Endothelial cell of hepatic sinusoid (primary cell): Measurements from ENCODE around the gene GPR173.

Experiments
- in situ Hi-C: cut with HindIII; loops from 2 replicates; pipeline ENCODE4 v1.10.0; 2017; ENCODE audit warnings: low sequenced_read_pairs

Gene GPR173

GRCh38 chrX:53088136-53088974 is 39.8 kb downstream of the GPR173 start:
- in situ Hi-C loops, result no loop called here

GRCh38 chrX:53089224-53089842 is 40.7 kb downstream of the GPR173 start:
- in situ Hi-C loops, result no loop called here

- in situ Hi-C loops, result no loop called here
Measured at GRCh38 chrX:53089925-53090324, 41.3 kb downstream of the GPR173 start.

GRCh38 chrX:53091354-53091753 is 42.8 kb downstream of the GPR173 start:
- in situ Hi-C loops, result no loop called here

GRCh38 chrX:53093177-53093655 is 44.6 kb downstream of the GPR173 start:
- in situ Hi-C loops, result no loop called here

- in situ Hi-C loops, result no loop called here
Measured at GRCh38 chrX:53093748-53094581, 45.4 kb downstream of the GPR173 start, which contains the start of gene KANTR. KANTR (plus strand) TSS chrX:53094142; CDS start chrX:53124273, 30,131 bp downstream.

GRCh38 chrX:53094582-53094905 is 46.0 kb downstream of the GPR173 start:
- in situ Hi-C loops, result no loop called here

- in situ Hi-C loops, result no loop called here
Measured at GRCh38 chrX:53095796-53096195, 47.2 kb downstream of the GPR173 start.

- in situ Hi-C loops, result no loop called here
Measured at GRCh38 chrX:53114864-53115549, 66.4 kb downstream of the GPR173 start.

GRCh38 chrX:53115550-53115874 is 66.9 kb downstream of the GPR173 start:
- in situ Hi-C loops, result no loop called here

GRCh38 chrX:53116101-53116500 is 67.5 kb downstream of the GPR173 start:
- in situ Hi-C loops, result no loop called here

GRCh38 chrX:53122013-53122412 is 73.4 kb downstream of the GPR173 start:
- in situ Hi-C loops, result no loop called here

- in situ Hi-C loops, result no loop called here
Measured at GRCh38 chrX:53125506-53125905, 76.9 kb downstream of the GPR173 start.

GRCh38 chrX:53126377-53126776 is 77.8 kb downstream of the GPR173 start:
- in situ Hi-C loops, result no loop called here

- in situ Hi-C loops, result no loop called here
Measured at GRCh38 chrX:53128097-53128749, 79.6 kb downstream of the GPR173 start.
